Nephron progenitor cell (in vitro differentiated cells): Measurements from ENCODE around the gene CST9L.
A peak's percentile ranks its signal among the peaks of the same experiment; 100 is the strongest.

Experiments used
- DNase-seq: peaks from one replicate; pipeline ENCODE4 v3.0.0; 2021
- H3K27ac Mint-ChIP-seq: 2 replicates; pipeline ENCODE4 v1.8.0; 2021; ENCODE audit warnings: mild to moderate bottlenecking, moderate library complexity, mixed read lengths
- H3K27me3 Mint-ChIP-seq: 2 replicates; pipeline ENCODE4 v1.8.0; 2021; ENCODE audit warnings: mild to moderate bottlenecking, low read depth, mixed read lengths; ENCODE audit not compliant: poor library complexity
- H3K36me3 Mint-ChIP-seq: 2 replicates; pipeline ENCODE4 v1.8.0; 2021; ENCODE audit warnings: low read depth, mixed read lengths
- H3K4me1 Mint-ChIP-seq: 2 replicates; pipeline ENCODE4 v1.8.0; 2021; ENCODE audit warnings: mixed read lengths
- H3K4me3 Mint-ChIP-seq: 2 replicates; pipeline ENCODE4 v1.8.0; 2021; ENCODE audit warnings: mild to moderate bottlenecking, moderate library complexity, mixed read lengths
- H3K9me3 Mint-ChIP-seq: 2 replicates; pipeline ENCODE4 v1.8.0; 2021; ENCODE audit warnings: mild to moderate bottlenecking, moderate library complexity, mixed read lengths
- TF ChIP-seq, protein P1 (sequence below): fragments of 200-600 bp; sonication (generic); IDR thresholded peaks from 2 replicates; pipeline ENCODE4 v1.5.0; 2021; ENCODE audit warnings: antibody characterized with exemption

CST9L gene, protein sequence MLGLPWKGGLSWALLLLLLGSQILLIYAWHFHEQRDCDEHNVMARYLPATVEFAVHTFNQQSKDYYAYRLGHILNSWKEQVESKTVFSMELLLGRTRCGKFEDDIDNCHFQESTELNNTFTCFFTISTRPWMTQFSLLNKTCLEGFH

DNA sequence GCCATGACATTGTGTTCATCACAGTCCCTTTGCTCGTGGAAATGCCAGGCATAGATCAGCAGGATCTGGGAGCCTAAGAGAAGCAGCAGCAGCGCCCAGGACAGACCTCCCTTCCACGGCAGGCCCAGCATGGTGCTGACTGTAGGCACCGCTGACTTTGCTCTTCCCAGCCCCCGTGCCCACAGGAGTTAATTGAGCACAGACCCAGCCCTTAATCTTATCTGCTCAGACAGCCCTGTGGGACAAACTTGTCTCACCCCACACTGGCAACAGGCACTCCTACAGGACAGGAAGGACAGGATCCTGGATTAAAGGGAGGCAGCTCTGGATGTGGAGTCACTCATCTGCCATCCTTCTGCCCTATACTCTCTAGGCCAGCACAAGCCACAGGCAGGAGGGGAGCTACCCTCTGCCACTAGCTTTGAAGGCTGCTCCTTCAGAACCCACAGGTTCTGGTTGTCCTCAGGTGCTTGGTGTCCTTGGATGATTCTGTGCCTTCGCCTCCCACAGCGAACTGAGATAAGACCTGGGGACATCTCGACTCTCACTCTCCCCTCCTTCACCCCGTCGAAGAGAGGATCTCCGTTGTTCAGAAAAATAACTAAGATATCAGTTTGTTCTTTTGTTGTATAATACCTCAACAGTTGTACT lies at the start of gene CST9L:
CST9L (minus strand) TSS at position 165 of the 651 bp plus-strand sequence; CDS start at position 131, 34 bp downstream.
- H3K27me3 Mint-ChIP-seq: peaks cover 10% of the 10 kb centered on the region

DNA sequence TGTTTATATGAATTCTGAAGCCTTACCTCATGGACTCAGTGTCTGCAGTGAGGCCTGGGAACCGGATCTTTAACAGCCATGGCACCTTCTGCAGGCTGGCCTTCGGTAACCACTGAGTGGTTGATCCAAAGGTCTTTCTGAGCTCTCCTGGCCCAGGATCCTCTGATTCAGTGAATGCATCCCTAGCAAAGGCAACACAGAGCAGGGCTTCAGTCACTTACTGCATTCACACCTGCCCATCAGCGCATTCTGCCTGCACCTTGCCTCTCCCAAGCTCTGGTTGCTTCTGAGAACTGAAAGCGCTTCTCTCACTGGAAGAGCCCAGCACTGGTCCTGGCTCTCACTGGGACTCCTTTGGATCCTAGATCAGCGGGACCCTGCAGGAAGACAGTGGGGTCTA lies 45.9 kb upstream of the CST9L start:
- H3K36me3 Mint-ChIP-seq: no peaks in the 10 kb centered on the region
- H3K27me3 Mint-ChIP-seq: peaks cover 6% of the 10 kb centered on the region
- TF ChIP-seq, protein P1, sequence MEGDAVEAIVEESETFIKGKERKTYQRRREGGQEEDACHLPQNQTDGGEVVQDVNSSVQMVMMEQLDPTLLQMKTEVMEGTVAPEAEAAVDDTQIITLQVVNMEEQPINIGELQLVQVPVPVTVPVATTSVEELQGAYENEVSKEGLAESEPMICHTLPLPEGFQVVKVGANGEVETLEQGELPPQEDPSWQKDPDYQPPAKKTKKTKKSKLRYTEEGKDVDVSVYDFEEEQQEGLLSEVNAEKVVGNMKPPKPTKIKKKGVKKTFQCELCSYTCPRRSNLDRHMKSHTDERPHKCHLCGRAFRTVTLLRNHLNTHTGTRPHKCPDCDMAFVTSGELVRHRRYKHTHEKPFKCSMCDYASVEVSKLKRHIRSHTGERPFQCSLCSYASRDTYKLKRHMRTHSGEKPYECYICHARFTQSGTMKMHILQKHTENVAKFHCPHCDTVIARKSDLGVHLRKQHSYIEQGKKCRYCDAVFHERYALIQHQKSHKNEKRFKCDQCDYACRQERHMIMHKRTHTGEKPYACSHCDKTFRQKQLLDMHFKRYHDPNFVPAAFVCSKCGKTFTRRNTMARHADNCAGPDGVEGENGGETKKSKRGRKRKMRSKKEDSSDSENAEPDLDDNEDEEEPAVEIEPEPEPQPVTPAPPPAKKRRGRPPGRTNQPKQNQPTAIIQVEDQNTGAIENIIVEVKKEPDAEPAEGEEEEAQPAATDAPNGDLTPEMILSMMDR: no peak
- DNase-seq: no peak
- no peak overlapping the region for H3K4me3 Mint-ChIP-seq
- no peak overlapping the region for H3K27ac Mint-ChIP-seq
- peaks cover 10% of the 10 kb centered on the region for H3K9me3 Mint-ChIP-seq
- peaks cover 10% of the 10 kb centered on the region for H3K4me1 Mint-ChIP-seq

More for the DNA sequence above, at the start of gene CST9L:
- H3K4me3 Mint-ChIP-seq: no peak within 1 kb of the TSS
- H3K4me1 Mint-ChIP-seq: peaks cover 13% of the 10 kb centered on the region
- peaks cover 18% of the 10 kb centered on the region for H3K9me3 Mint-ChIP-seq
- DNase-seq: peak; percentile 8
- peak within 1 kb of the TSS; percentile 37 for H3K27ac Mint-ChIP-seq
- TF ChIP-seq, protein P1: no peak
- peaks cover 5% of the 10 kb centered on the region for H3K36me3 Mint-ChIP-seq

DNA sequence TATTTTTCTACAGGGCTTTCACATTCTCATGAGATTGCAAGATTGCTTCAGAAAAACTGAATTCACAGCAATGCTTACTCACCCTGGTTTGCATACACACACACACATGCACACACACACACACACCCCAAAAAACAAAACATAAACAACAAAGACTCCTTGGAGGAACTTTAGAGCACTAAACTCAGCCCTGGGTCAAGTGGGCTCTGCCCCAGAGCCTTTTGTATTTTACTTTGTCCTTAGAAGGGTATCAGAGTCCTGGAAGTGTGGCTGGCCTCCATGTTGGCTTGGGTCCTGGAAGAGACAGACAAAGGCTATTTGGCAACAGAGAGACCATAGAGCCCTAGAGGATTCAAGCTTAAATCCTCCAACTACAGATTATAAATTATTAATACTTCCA lies 45.4 kb upstream of the CST9L start:
- H3K4me1 Mint-ChIP-seq: peaks cover 15% of the 10 kb centered on the region
- DNase-seq: no peak
- H3K27ac Mint-ChIP-seq: no peak overlapping the region
- TF ChIP-seq, protein P1: no peak
- peaks cover 6% of the 10 kb centered on the region for H3K27me3 Mint-ChIP-seq
- H3K36me3 Mint-ChIP-seq: no peaks in the 10 kb centered on the region
- H3K9me3 Mint-ChIP-seq: peaks cover 10% of the 10 kb centered on the region
- no peak overlapping the region for H3K4me3 Mint-ChIP-seq

DNA sequence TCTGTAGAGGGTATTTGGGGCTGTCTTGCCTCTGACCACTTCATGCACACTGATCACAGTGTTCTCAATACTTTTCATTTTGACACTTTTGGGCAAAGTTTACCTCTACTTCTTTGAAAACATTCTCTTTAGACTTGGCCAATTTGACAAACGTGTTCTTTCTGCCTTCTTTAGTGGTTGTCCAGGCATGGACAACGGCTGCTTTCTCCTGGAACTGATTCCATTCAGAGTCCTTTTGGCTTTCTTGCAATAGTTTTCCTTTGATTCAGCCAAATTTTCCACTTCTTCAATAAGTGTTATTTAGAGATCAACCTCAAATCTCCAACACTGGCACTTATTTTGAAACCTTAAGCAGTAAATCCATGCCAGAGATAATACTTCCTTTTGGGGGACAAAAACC lies 44.1 kb upstream of the CST9L start:
- Mint-ChIP-seq H3K4me1 (peaks cover 24% of the 10 kb centered on the region), H3K9me3 (peaks cover 9% of the 10 kb centered on the region), H3K4me3 (no peak overlapping the region)

DNA sequence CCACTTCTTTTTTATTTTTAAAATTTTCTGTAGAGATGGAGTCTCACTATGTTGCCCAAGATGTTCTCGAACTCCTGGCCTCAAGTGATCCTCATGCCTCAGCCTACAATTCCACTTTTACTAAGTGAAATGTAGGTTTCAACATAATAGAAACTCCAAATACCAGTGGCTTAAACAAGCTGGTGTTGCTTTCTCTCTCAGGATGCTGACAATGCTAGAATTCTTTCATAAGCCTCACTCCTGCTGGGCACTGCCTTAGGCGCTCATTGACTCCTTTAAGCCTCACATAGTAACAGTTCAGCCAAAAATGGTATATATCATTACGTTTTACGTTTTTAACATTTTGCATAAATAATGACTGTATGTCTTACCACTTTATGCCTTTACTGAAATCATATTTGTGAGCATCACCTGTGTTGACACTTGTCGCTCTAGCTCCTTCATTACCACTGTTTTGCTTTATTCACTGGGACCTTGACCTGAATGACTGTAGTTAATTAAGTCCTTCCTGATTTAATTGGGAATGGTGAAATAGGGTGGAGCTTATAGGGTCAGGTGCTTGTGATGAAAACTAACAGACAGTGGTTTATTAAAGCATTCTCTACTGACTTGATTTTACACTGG lies 41.3 kb upstream of the CST9L start:
- Mint-ChIP-seq H3K9me3 (no peaks in the 10 kb centered on the region), H3K36me3 (no peaks in the 10 kb centered on the region), H3K4me1 (peaks cover 48% of the 10 kb centered on the region), H3K4me3 (no peak overlapping the region), H3K27me3 (peaks cover 8% of the 10 kb centered on the region), H3K27ac (no peak overlapping the region)
- TF ChIP-seq, protein P1: no peak
- no peak for DNase-seq

More for the DNA sequence above, 44.1 kb upstream of the CST9L start:
- TF ChIP-seq, protein P1: no peak
- no peak overlapping the region for H3K27ac Mint-ChIP-seq
- no peaks in the 10 kb centered on the region for H3K36me3 Mint-ChIP-seq
- DNase-seq: no peak
- peaks cover 6% of the 10 kb centered on the region for H3K27me3 Mint-ChIP-seq
